Tibial nerve (tissue), 4 donors: ENCODE measurements around the gene BAHCC1. TPM values are rescaled to one million over a fixed set of nuclear protein-coding genes. Genes with fewer than 3 reads are reported as not detected.
"Not testable (repeated sequence)": the region's sequence is repeated elsewhere in the genome, so short reads cannot be mapped to it uniquely, and the experiment has no call there.

Experiments used
- DNase-seq, 2 donors: peaks; one replicate each; pipeline ENCODE4 v3.0.0-alpha.2; 2019; ENCODE audit warnings: low spot score in 2 of 2
- H3K27ac ChIP-seq, 4 donors: fragments of 200-600 bp; sonication (generic) in 3 of 4; one replicate each; pipeline ENCODE4 v1.5.1; 2017 to 2019; ENCODE audit warnings: mild to moderate bottlenecking in 1 of 4
- H3K27me3 ChIP-seq, 2 donors: fragments of 200-600 bp; sonication (generic) in 1 of 2; one replicate each; pipeline versions ENCODE4 v1.5.1 to v1.6.0; 2017 to 2019
- H3K36me3 ChIP-seq, 3 donors: fragments of 200-600 bp; sonication (generic); one replicate each; pipeline ENCODE4 v1.5.1; 2018 to 2019
- H3K4me1 ChIP-seq, 4 donors: fragments of 200-600 bp; sonication (generic) in 3 of 4; one replicate each; pipeline ENCODE4 v1.5.1; 2017 to 2019
- H3K4me3 ChIP-seq, 4 donors: fragments of 200-600 bp; sonication (generic) in 3 of 4; one replicate each; pipeline ENCODE4 v1.5.1; 2017 to 2019; ENCODE audit warnings: mild to moderate bottlenecking in 1 of 4, moderate library complexity in 1 of 4
- H3K9me3 ChIP-seq, 4 donors: fragments of 200-600 bp; sonication (generic) in 3 of 4; one replicate each; pipeline ENCODE4 v1.5.1; 2017 to 2019
- CTCF ChIP-seq, 5 experiments: fragments of 200-600 bp in 3 of 5; fragments of 450-650 bp in 2 of 5; sonication (generic) in 3 of 5; IDR thresholded peaks; one replicate each; pipeline ENCODE4 v1.5.1; 2016 to 2019; ENCODE audit warnings: antibody characterized with exemption in 5 of 5, mild to moderate bottlenecking in 3 of 5, moderate library complexity in 2 of 5
- EP300 ChIP-seq, 2 donors: sonication (generic); formaldehyde crosslinking; IDR thresholded peaks; one replicate each; pipeline ENCODE4 v1.6.1; 2017; ENCODE audit warnings: antibody characterized with exemption in 2 of 2, mild to moderate bottlenecking in 1 of 2
- POLR2A ChIP-seq, 2 donors: fragments of 450-650 bp; IDR thresholded peaks; one replicate each; pipeline ENCODE4 v1.6.1; 2017; ENCODE audit warnings: antibody characterized with exemption in 2 of 2, mild to moderate bottlenecking in 2 of 2, moderate library complexity in 2 of 2
- WGBS, 2 donors: methylation state at CpG; one replicate each; pipeline ENCODE4 v1.1.5; 2018; 5-methylcytosine and 5-hydroxymethylcytosine counted together
- total RNA-seq, 4 donors: library from RNA; depleted of rRNA; stranded (reverse); fragments of >200 nt; gene quantifications; one replicate each; pipeline ENCODE4 v1.1.0, GENCODE V29; 2016

The BAHCC1 gene
- total RNA-seq, 4 donors from 2014 or later = 15.1 to 38.7 (median 27.4) TPM

- Histone ChIP-seq H3K36me3 (no peaks in the 10 kb centered on the region), H3K27ac (no peak overlapping the region), H3K9me3 (no peaks in the 10 kb centered on the region), H3K4me3 (no peak overlapping the region), H3K27me3 (no peaks in the 10 kb centered on the region), H3K4me1 (peaks cover 0 to 17% (median 12%) of the 10 kb centered on the region in 4 donors)
- WGBS, 2 donors = 89 to 93% methylated on average over 21 of the region's 21 CpGs
- no peak for DNase-seq
- TF ChIP-seq EP300 (IDR thresholded peaks at IDR 0.05) (no peak), CTCF (IDR thresholded peaks at IDR 0.05) (no peak), POLR2A (IDR thresholded peaks at IDR 0.05) (no peak)
These were observed 46.9 kb upstream of the BAHCC1 start for GRCh38 chr17:81348097-81349055.

GRCh38 chr17:81349397-81350319 is 45.6 kb upstream of the BAHCC1 start:
- WGBS, 2 donors = 81 to 88% methylated on average over 28 of the region's 28 CpGs
- peaks cover 0 to 17% (median 10%) of the 10 kb centered on the region in 4 donors for H3K4me1 ChIP-seq
- DNase-seq = no peak
- TF ChIP-seq POLR2A (IDR thresholded peaks at IDR 0.05) (no peak), CTCF (IDR thresholded peaks at IDR 0.05) (no peak), EP300 (IDR thresholded peaks at IDR 0.05) (no peak)
- no peaks in the 10 kb centered on the region for H3K9me3 ChIP-seq
- no peaks in the 10 kb centered on the region for H3K27me3 ChIP-seq
- H3K36me3 ChIP-seq = no peaks in the 10 kb centered on the region
- no peak overlapping the region for H3K4me3 ChIP-seq
- peak overlapping the region in 1 of 4 donors; percentile 24 for H3K27ac ChIP-seq

- no peaks in the 10 kb centered on the region for H3K36me3 ChIP-seq
- no peak overlapping the region for H3K4me3 ChIP-seq
- WGBS, 2 donors = 59 to 61% methylated on average over 8 of the region's 8 CpGs
- peak overlapping the region in 1 of 4 donors; percentile 24 for H3K27ac ChIP-seq
- H3K9me3 ChIP-seq = no peaks in the 10 kb centered on the region
- TF ChIP-seq EP300 (IDR thresholded peaks at IDR 0.05) = peak in 1 of 2 donors; percentile 7
- no peak for TF ChIP-seq POLR2A (IDR thresholded peaks at IDR 0.05)
- TF ChIP-seq CTCF (IDR thresholded peaks at IDR 0.05) = no peak
- no peaks in the 10 kb centered on the region for H3K27me3 ChIP-seq
- H3K4me1 ChIP-seq = peaks cover 0 to 17% (median 10%) of the 10 kb centered on the region in 4 donors
- no peak for DNase-seq
These were observed 44.9 kb upstream of the BAHCC1 start for GRCh38 chr17:81350320-81350890.

GRCh38 chr17:81351329-81352052 is 43.8 kb upstream of the BAHCC1 start:
- not testable (repeated sequence) for H3K36me3 ChIP-seq, H3K9me3 ChIP-seq, DNase-seq, H3K4me3 ChIP-seq, H3K27me3 ChIP-seq, H3K27ac ChIP-seq
- WGBS, 2 donors = 81 to 85% methylated on average over 23 to 24 of the region's 25 CpGs
- peaks cover 0 to 16% (median 9%) of the 10 kb centered on the region in 4 donors for H3K4me1 ChIP-seq

GRCh38 chr17:81352056-81352455 is 43.2 kb upstream of the BAHCC1 start:
- not testable (repeated sequence) for H3K27ac ChIP-seq, H3K36me3 ChIP-seq, H3K4me3 ChIP-seq, H3K27me3 ChIP-seq, H3K9me3 ChIP-seq, DNase-seq
- 91 to 93% methylated on average over 11 to 16 of the region's 38 CpGs for WGBS, 2 donors
- peaks cover 0 to 11% (median 3%) of the 10 kb centered on the region in 4 donors for H3K4me1 ChIP-seq
